HuH-7.5 (cell line): ENCODE measurements around the gene ZNF770.
"Not testable (repeated sequence)": the region's sequence is repeated elsewhere in the genome, so short reads cannot be mapped to it uniquely, and the experiment has no call there.

Experiments used
- DNase-seq: peaks from one replicate; pipeline ENCODE4 v3.0.0; 2011; ENCODE audit warnings: low spot score

ZNF770 gene

GRCh38 chr15:34973512-34973911 lies 14.6 kb downstream of the ZNF770 start:
- DNase-seq = no peak

DNA sequence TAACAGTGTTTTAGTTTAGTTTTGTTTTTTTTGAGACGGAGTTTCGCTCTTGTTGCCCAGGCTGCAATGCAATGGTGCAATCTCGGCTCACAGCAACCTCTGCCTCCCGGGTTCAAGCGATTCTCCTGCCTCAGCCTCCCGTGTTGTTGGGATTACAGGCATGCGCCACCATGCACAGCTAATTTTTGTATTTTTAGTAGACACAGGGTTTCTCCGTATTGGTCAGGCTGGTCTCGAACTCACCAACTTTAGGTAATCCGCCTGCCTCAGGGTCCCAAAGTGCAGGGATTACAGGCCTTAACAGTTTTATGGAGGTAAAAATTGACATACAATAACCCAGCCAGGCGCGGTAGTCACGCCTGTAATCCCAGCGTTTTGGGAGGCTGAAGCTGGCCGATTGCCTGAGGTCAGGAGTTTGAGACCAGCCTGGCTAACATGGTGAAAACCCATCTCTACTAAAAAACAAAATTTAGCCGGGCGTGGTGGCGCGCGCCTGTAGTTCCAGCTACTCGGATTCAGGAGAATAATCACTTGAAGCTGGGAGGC lies 17.9 kb downstream of the ZNF770 start:
- not testable (repeated sequence) for DNase-seq

DNA sequence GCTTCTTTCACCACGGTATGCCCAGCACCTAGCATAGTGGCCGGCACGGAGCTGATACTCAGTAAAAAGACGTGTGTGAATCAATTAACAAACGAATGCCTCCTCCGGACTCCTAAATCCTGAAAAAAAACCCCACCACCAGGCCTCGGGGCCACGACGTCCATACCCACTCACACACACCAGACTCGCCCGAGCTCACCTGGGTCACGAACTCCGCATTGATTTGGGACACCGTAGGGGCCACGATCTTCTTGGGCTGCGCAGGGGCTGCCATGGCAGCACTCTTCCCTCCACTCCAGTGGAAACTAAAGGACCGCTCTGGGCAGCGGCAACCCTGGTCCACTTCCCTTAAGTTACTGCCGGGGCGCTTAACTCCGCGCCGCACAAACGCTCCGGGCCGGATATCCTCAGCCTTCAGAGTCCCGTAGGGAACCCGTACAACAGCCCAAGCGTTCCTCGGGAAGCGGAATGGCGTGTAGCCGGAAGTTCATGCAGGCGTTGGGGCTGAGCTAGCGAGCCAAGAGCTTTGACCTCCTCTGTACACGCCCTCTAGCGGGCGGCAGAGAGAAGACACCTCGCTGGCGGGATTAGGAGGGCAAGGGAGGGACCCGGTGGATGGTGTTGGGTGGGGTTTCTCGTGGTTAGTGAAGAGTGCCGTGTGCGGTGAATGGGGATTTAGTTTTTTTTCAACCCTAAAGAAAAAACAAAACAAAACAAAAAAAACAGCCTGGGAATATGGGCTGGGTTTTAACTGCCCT lies 18.6 kb downstream of the ZNF770 start, which contains the start of gene AQR:
Gene AQR, minus strand, starts transcription at position 403 of the 758 bp plus-strand sequence. Its CDS starts 129 bp downstream, at position 274.
- peak; percentile 66 for DNase-seq

DNA sequence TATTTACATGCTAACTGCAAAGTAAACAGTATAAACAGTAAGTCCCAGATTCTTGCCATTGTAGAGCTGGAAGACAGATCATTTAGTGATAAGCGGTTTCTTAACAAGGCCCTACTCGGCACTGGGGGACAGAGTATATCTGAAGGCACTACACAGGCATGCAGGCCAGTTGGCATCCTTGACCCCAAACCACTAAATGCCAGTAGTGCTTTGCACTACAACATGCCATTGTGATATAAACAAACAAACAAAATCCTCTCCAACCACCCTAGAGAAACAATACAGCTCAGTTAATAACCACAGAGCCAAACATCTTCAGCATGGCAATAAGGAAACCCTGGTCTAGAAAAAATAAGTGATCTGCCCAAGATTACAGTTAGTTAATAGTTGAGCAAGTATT lies 23.8 kb downstream of the ZNF770 start:
- no peak for DNase-seq

GRCh38 chr15:34953851-34954250 lies 34.2 kb downstream of the ZNF770 start:
- no peak for DNase-seq

- DNase-seq = no peak
Observed at GRCh38 chr15:34952481-34952880, 35.6 kb downstream of the ZNF770 start.

- DNase-seq = no peak
Observed at GRCh38 chr15:34951993-34952392, 36.1 kb downstream of the ZNF770 start.

GRCh38 chr15:34944936-34945335 lies 43.2 kb downstream of the ZNF770 start:
- no peak for DNase-seq

DNA sequence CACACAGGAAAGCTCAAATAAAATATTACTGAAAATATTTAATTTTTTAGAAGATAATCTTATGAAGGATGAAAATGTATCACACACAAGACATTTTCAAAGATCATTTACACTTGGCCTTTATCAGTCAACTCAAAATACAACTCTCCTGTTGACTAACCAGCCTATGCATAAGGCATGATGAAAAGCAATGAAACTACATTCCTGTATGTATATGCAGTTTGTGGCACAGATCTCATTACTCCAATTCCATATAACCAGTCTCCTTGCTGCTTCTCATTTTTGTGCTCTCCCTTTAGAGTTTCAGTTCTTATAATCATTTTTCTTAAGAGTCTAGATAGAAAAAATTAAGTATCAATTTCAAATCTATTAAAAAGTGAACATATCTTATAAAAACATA lies 44.4 kb downstream of the ZNF770 start:
- DNase-seq = no peak

DNA sequence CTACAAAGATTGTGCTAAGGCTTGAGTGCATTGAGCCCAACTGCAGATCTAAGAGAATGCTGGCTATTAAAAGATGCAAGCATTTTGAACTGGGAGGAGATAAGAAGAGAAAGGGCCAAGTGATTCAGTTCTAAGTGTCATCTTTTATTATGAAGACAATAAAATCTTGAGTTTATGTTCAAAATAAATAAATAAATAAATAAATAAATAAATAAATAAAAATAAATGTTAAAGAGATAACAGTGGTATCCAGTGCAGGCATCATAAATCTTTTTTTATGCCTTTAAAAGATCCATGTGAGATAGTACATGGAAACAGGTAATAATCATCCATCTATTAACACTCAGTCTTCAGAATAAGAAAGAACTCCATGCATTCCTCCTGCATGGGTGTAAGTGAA lies 44.8 kb downstream of the ZNF770 start:
- not testable (repeated sequence) for DNase-seq

DNA sequence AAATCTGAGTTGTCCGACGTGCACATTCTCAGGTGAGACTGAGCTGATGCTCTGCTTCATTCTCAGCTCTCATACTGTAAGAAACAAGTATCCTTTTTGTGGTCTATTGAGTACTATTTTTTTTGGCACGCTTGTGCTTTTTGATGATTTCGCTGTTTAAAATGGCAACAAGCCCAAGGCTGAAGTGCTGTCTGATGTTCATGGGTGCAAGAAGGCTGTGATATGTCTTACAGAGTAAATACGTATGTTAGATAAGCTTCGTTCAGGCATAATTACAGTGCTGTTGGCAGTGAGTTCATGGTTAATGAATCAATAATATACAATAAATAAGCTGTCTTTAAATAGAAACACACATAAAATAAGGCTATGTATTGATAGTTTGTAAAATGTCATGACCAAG lies 45.7 kb downstream of the ZNF770 start:
- no peak for DNase-seq

DNA sequence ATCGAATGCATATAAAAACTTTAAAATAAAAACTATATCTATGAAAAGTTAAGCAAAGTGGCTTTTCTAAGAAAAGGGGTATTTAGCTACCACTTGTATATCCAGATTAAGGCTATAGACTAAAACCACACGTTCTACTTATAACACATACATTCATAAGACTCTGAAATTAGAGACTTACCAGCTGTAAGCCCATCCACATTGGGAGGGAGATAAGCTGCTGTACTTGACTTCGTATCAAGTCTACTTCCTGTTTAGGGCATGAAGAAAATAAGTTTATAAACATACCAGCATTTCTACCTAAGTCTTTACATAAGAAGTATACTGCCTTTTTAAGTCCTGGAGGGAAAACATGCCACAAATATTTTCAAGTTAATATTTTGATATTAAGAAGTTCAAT lies 46.3 kb downstream of the ZNF770 start:
- no peak for DNase-seq

GRCh38 chr15:34941185-34941698 lies 46.8 kb downstream of the ZNF770 start:
- no peak for DNase-seq

- DNase-seq = no peak
Observed at GRCh38 chr15:34933432-34933975, 54.6 kb downstream of the ZNF770 start.

GRCh38 chr15:34928349-34928748 lies 59.7 kb downstream of the ZNF770 start:
- DNase-seq = not testable (repeated sequence)
